ENCODE measurements around the gene CD86.
"Not testable (repeated sequence)": the region's sequence is repeated elsewhere in the genome, so short reads cannot be mapped to it uniquely, and the experiment has no call there.

The CD86 gene

GRCh38 chr3:122094693-122095092, 39.5 kb downstream of the CD86 start:
- DNase-seq, result no peak

- no peak for DNase-seq
These were observed 42.0 kb downstream of the CD86 start for GRCh38 chr3:122097141-122097540.

GRCh38 chr3:122098611-122099010, 43.4 kb downstream of the CD86 start:
- DNase-seq, result no peak

GRCh38 chr3:122099255-122099654, 44.1 kb downstream of the CD86 start:
- DNase-seq, result no peak

GRCh38 chr3:122100083-122100482, 44.9 kb downstream of the CD86 start:
- DNase-seq, result no peak

- DNase-seq, result no peak
These were observed 45.7 kb downstream of the CD86 start for GRCh38 chr3:122100591-122101463.

- peak; percentile 76 for DNase-seq
These were observed 46.5 kb downstream of the CD86 start for GRCh38 chr3:122101646-122102045.

GRCh38 chr3:122102191-122102935, 47.2 kb downstream of the CD86 start:
- DNase-seq, result no peak

- DNase-seq, result no peak
These were observed 48.8 kb downstream of the CD86 start for GRCh38 chr3:122103821-122104514.

- no peak for DNase-seq
These were observed 49.5 kb downstream of the CD86 start for GRCh38 chr3:122104515-122105194.

- DNase-seq, result peak; percentile 95
These were observed 50.5 kb downstream of the CD86 start for GRCh38 chr3:122105626-122106025.

- DNase-seq, result no peak
These were observed 52.0 kb downstream of the CD86 start for GRCh38 chr3:122107171-122107570.

GRCh38 chr3:122111974-122112373, 56.8 kb downstream of the CD86 start:
- DNase-seq, result no peak

GRCh38 chr3:122112754-122113153, 57.6 kb downstream of the CD86 start:
- no peak for DNase-seq

GRCh38 chr3:122123850-122124249, 68.7 kb downstream of the CD86 start:
- no peak for DNase-seq

- DNase-seq, result no peak
These were observed 77.9 kb downstream of the CD86 start for GRCh38 chr3:122132949-122133540.

GRCh38 chr3:122146466-122146865, 91.3 kb downstream of the CD86 start:
- no peak for DNase-seq

GRCh38 chr3:122148941-122149627, 93.9 kb downstream of the CD86 start:
- DNase-seq, result no peak

GRCh38 chr3:122151480-122151879, 96.3 kb downstream of the CD86 start:
- no peak for DNase-seq

- not testable (repeated sequence) for DNase-seq
These were observed 109.8 kb downstream of the CD86 start for GRCh38 chr3:122164983-122165382.

- DNase-seq, result no peak
These were observed 112.5 kb downstream of the CD86 start for GRCh38 chr3:122167630-122168029.

- DNase-seq, result no peak
These were observed 112.9 kb downstream of the CD86 start for GRCh38 chr3:122168044-122168443.

Measured in DMS79 treated with DMSO at 0.1 percent for 48 hours (cell line).